ENCODE data around the gene LENG9.
A peak's percentile ranks its signal among the peaks of the same experiment; 100 is the strongest.
"Not testable (repeated sequence)": the region's sequence is repeated elsewhere in the genome, so short reads cannot be mapped to it uniquely, and the experiment has no call there.

The LENG9 gene

DNA sequence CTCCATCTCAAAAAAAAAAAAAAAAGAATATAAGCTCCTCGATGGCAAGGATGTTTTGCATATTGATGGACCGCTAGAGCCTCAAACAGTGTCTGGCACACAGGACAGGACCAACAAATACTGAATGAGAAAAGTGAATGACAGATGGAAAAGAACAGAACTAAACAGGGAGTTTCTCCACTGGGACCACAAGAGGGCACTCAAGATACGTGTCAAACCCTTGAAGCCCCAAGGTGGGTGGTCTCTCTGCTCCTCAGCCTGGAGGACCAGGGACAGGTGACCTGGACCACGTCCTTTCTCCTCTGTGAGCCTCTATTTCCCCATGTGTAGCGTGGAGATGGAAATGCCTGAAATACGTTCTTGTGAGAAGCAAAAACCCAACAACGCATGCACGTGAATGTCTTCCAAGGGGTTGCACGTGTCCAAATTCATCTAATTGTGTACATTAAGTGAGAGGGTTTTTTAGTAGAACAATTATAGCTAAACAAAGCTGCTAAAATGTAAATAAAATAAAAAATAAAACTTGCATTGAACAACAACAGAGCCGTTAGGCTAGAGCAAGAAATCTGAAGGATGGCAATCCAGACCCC is 15.2 kb upstream of the LENG9 start:
- DNase-seq (ENCODE audit: low spot score), result peak; percentile 59

DNA sequence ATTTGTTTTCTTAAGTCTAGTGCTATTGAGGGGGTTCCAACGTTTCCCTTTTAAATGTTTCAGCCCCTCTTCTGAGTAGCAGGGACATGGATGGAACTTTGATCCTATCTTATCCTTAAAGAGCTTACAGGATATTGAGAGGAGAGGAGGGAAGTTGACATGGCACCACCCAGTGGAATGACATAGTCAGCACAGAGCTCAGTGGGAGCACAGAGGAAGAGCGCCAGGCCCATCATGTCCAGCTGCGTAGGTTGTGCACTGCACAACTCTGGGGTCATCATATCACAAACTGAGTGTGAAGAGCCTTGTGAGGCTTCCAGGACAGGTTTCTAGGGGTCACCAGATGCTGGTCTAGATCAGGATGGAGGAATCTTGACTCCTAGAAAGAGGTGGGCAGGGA is 14.1 kb upstream of the LENG9 start:
- peak; percentile 33 for DNase-seq (ENCODE audit: low spot score)

DNA sequence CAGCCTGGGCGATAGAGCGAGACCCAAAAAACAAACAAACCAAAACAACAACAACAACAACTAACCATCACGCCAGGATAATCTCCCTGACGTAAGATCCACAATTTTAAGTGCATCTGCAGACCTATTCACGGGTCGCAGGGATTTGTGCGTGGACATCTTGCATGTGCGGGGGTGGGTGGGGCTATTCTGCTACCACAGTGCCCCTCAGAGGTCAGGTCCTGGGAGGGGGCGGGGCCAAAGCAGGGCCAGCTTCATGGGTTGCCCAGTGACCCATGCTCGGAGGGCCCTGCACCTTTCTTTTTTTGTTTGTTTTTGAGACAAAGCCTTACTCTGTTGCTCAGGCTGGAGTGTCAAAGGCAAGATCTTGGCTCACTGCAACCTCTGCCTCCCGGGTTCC is 12.1 kb upstream of the LENG9 start:
- DNase-seq (ENCODE audit: low spot score), result no peak

- no peak for DNase-seq (ENCODE audit: low spot score)
Measured at GRCh38 chr19:54473892-54474372, 10.4 kb upstream of the LENG9 start.

- DNase-seq (ENCODE audit: low spot score), result peak; percentile 36
Measured at GRCh38 chr19:54473071-54473891, 9.7 kb upstream of the LENG9 start, which contains the start of gene CDC42EP5. CDC42EP5 (minus strand) TSS chr19:54473296; CDS start chr19:54465547, 7,749 bp downstream.

- peak; percentile 54 for DNase-seq (ENCODE audit: low spot score)
Measured at GRCh38 chr19:54470991-54471782, 7.6 kb upstream of the LENG9 start.

GRCh38 chr19:54470276-54470887 is 6.8 kb upstream of the LENG9 start:
- DNase-seq (ENCODE audit: low spot score), result no peak

- DNase-seq (ENCODE audit: low spot score), result no peak
Measured at GRCh38 chr19:54469496-54469934, 5.9 kb upstream of the LENG9 start.

DNA sequence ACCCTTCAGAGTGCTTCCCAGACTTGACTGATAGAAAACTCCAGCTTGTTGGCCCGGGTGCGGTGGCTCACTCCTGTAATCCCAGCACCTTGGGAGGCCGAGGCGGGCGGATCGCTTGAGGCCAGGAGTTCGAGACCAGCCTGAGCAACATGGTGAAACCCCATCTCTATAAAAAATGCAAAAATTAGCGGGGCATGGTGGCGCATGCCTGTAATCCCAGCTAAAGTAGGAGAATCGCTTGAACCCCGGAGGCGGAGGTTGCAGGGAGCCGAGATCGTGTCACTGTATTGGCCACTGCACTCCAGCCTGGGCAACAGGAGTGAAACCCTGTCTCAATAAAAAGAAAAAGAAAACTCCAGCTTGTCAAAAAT is 2.5 kb upstream of the LENG9 start:
- not testable (repeated sequence) for DNase-seq (ENCODE audit: low spot score)

GRCh38 chr19:54465426-54466109 is 2.0 kb upstream of the LENG9 start:
- no peak for DNase-seq (ENCODE audit: low spot score)

DNA sequence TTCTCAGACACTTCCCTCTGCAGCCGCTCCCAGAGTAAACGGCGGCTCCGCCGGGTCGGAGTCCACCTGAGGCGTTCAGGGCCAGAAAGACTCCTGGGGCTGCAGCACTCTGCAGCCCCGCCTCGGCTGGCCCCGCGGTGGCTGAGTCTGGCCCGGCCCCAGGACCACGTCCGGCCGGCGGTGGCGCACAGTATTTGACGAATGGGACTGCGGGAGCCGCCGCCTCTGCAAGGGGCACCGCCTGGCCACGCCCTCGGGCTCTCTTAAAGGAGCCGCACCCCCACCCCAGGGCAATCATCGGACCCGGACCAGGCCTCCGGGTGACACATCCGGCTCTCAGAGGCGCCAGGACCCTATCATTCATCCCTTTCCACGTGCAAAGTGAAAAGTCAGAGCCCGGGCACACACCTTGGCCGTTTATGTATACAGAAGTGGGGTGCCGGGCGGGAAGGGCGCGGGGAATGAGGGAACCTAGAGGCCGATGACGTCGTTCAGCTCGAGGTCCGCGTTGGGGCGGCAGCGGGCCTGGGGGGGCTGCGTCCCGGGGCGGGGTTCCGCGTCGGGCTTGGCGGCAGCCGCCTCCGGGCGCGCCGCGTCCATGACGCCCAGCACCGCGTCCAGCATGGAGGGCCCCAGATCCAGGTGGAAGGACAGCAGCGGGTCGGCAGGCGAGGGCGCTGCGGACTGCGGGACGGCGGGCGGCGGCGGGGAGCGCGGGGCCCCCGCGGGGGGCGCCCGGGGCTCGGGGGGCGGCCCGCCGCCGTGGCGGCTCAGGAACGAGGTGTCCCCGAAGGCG is 1.2 kb upstream of the LENG9 start:
- peak; percentile 98 for DNase-seq (ENCODE audit: low spot score)

DNA sequence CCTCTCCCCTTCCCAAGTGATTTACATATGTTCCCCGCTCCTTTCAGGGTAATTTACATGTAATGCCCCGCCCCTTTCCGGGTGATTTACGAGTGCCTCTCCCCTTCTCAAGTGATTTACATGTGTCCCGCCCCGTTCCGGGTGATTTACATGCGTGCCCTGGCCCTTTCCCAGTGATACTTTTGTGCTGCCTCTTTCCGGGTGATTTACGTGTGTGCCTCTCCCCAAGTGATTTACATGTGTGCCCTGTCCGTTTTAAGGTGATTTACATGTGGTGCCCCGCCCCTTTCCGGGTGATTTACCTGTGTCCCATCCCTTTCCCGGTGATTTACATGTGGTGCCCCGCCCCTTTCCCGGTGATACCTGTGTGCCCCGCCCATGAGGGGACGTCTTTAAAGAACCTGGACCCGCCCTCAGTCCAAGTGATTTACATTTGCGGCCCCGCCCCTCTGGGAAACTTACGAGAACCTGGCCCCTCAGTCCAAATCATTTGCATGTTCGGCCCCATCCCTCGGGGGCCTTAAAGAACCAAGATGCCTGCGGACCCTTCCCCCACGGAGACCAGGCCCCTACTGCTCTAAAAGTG is 559 bp upstream of the LENG9 start:
- DNase-seq (ENCODE audit: low spot score), result peak; percentile 100

DNA sequence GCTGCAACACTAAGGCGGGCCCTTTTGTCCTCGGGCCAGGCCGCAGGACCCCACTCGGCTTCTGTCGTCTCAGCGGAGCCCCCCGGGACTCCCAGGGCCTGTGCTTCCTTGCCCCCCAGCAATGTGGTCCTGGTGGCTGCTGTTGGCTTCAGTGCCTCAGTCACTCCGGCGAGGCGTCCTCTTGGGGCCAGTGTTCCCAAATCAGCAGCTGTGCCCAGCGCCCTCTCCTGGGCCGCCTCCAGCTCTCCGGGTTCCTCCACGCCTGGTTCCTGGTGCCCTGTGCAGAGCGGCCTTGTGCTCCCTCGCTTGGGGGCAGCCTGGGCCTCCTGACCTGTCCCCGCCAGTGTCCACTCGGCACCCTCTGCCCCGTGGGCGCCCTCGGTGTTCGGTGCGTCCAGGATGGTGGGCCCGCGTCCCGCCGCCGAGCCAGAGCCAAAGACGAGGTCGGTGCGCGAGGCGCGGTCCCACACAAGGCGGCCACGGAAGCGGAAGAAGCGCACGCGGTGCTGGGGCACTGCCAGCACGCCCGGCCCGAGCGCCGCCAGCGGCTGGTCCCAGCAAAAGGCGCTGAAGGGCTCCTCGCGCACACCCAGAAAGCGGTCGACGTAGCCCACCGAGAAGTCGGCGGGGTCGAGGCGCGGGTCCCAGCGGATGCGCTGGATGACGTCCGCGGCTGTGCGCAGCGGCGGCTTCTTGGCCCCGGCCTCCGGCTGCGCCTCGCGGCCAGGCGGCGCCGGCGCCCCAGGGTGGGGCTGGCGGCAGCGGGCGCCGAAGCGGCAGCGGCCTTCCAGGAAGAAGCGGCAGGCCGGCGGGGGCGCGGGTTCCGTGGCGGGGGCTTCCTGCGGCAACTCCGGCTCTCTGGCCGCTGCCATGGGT is 685 bp downstream of the LENG9 start:
- DNase-seq (ENCODE audit: low spot score), result peak; percentile 85

- peak; percentile 36 for DNase-seq (ENCODE audit: low spot score)
Measured at GRCh38 chr19:54462047-54462654, 1.4 kb downstream of the LENG9 start.

DNA sequence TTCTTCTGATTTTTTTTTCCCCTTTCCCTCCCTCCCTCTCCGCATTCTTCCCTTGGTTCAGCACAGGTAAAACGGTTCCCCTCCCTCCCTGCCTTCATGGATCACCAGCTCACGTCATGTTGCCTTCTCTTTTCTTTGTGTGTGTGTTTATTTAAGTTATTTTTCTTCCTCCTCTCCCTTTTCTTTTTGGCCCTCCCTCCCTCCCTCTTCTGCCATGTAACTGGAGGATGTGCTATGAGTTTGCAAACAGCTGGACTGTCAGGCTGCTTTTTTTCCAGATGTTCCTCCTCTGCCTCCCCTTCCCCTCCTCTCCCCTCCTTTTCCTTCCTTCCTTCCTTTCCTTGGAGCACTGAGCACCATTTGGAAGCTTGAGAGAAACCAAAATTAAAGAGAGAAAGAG is 2.0 kb downstream of the LENG9 start:
- no peak for DNase-seq (ENCODE audit: low spot score)

DNA sequence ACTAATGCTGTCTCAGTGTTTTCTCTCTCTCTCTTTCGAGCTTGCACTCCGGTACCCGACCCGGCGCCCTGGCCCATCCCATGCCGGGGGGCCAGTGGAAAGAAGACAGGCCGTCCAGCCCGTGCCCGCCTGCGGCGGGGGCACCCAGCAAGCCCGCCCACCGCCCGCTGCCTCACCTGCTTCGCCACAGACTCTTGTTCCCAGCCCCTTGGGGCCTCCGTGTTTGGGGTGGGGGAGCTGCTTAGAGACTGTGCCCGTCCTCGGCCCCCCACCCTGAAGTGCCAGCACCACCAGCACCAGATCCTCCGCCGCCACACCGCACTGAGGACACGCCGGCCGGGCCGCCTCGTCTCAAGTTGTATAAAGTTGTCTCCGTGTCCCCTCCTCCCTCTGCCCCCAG is 2.4 kb downstream of the LENG9 start:
- no peak for DNase-seq (ENCODE audit: low spot score)

- no peak for DNase-seq (ENCODE audit: low spot score)
Measured at GRCh38 chr19:54460230-54461005, 3.2 kb downstream of the LENG9 start.
